ENCODE data around the gene TBL3.

TBL3 gene

GRCh38 chr16:1975432-1976215 is 3.8 kb downstream of the TBL3 start:
- Histone ChIP-seq H3K79me2 (ENCODE audit: insufficient read depth, low read depth) (peaks cover 20% of the 10 kb centered on the region), H3K27ac (no peak overlapping the region), H3K4me3 (IDR thresholded peaks at IDR 0.05; ENCODE audit: insufficient read depth, low read depth, low read length) (no peak overlapping the region), H3K4me1 (ENCODE audit: low read depth, poor library complexity, severe bottlenecking) (peaks cover 14% of the 10 kb centered on the region), H3K36me3 (ENCODE audit: insufficient read depth) (no peaks in the 10 kb centered on the region; the same call in 1 of the 2 replicates), H3K4me2 (no peak overlapping the region), H2AFZ (ENCODE audit: low read depth) (no peak overlapping the region), H3K9ac (no peak overlapping the region), H4K20me1 (ENCODE audit: insufficient read depth) (no peaks in the 10 kb centered on the region), H3K27me3 (ENCODE audit: insufficient read depth, low read depth) (no peaks in the 10 kb centered on the region)
- no peak for TF ChIP-seq CTCF (conservative IDR thresholded peaks at IDR 0.05; ENCODE audit: low read depth, low read length)

GRCh38 chr16:1976216-1976520 is 4.3 kb downstream of the TBL3 start:
- H3K4me1 ChIP-seq (ENCODE audit: low read depth, poor library complexity, severe bottlenecking): peaks cover 19% of the 10 kb centered on the region
- H3K4me2 ChIP-seq: no peak overlapping the region
- no peak for TF ChIP-seq CTCF (conservative IDR thresholded peaks at IDR 0.05; ENCODE audit: low read depth, low read length)

GRCh38 chr16:1976951-1977874 is 5.4 kb downstream of the TBL3 start:
- no peaks in the 10 kb centered on the region; the same call in 1 of the 2 replicates for H3K36me3 ChIP-seq (ENCODE audit: insufficient read depth)
- no peak for TF ChIP-seq CTCF (conservative IDR thresholded peaks at IDR 0.05; ENCODE audit: low read depth, low read length)

More at GRCh38 chr16:1976216-1976520, 4.3 kb downstream of the TBL3 start:
- no peak overlapping the region for H2AFZ ChIP-seq (ENCODE audit: low read depth)
- H3K9ac ChIP-seq: no peak overlapping the region
- peaks cover 20% of the 10 kb centered on the region for H3K79me2 ChIP-seq (ENCODE audit: insufficient read depth, low read depth)
- no peaks in the 10 kb centered on the region for H3K27me3 ChIP-seq (ENCODE audit: insufficient read depth, low read depth)
- H4K20me1 ChIP-seq (ENCODE audit: insufficient read depth): no peaks in the 10 kb centered on the region
- no peak overlapping the region for H3K4me3 ChIP-seq (IDR thresholded peaks at IDR 0.05; ENCODE audit: insufficient read depth, low read depth, low read length)
- no peaks in the 10 kb centered on the region; the same call in 1 of the 2 replicates for H3K36me3 ChIP-seq (ENCODE audit: insufficient read depth)
- no peak overlapping the region for H3K27ac ChIP-seq

GRCh38 chr16:1977875-1978268 is 6.0 kb downstream of the TBL3 start:
- H3K27ac ChIP-seq: no peak overlapping the region
- no peaks in the 10 kb centered on the region; the same call in 1 of the 2 replicates for H3K36me3 ChIP-seq (ENCODE audit: insufficient read depth)
- H3K4me1 ChIP-seq (ENCODE audit: low read depth, poor library complexity, severe bottlenecking): peaks cover 34% of the 10 kb centered on the region
- no peaks in the 10 kb centered on the region; the same call in 1 of the 2 replicates for H3K27me3 ChIP-seq (ENCODE audit: insufficient read depth, low read depth)
- no peak overlapping the region for H3K4me3 ChIP-seq (IDR thresholded peaks at IDR 0.05; ENCODE audit: insufficient read depth, low read depth, low read length)
- no peak for TF ChIP-seq CTCF (conservative IDR thresholded peaks at IDR 0.05; ENCODE audit: low read depth, low read length)
- H3K79me2 ChIP-seq (ENCODE audit: insufficient read depth, low read depth): peaks cover 10% of the 10 kb centered on the region
- H2AFZ ChIP-seq (ENCODE audit: low read depth): no peak overlapping the region
- H3K9ac ChIP-seq: no peak overlapping the region
- H4K20me1 ChIP-seq (ENCODE audit: insufficient read depth): no peaks in the 10 kb centered on the region
- no peak overlapping the region for H3K4me2 ChIP-seq

More at GRCh38 chr16:1976951-1977874, 5.4 kb downstream of the TBL3 start:
- Histone ChIP-seq H2AFZ (ENCODE audit: low read depth) (no peak overlapping the region), H4K20me1 (ENCODE audit: insufficient read depth) (no peaks in the 10 kb centered on the region), H3K4me1 (ENCODE audit: low read depth, poor library complexity, severe bottlenecking) (peaks cover 30% of the 10 kb centered on the region), H3K27me3 (ENCODE audit: insufficient read depth, low read depth) (no peaks in the 10 kb centered on the region), H3K79me2 (ENCODE audit: insufficient read depth, low read depth) (peaks cover 17% of the 10 kb centered on the region), H3K4me3 (IDR thresholded peaks at IDR 0.05; ENCODE audit: insufficient read depth, low read depth, low read length) (no peak overlapping the region), H3K4me2 (no peak overlapping the region), H3K27ac (no peak overlapping the region), H3K9ac (no peak overlapping the region)

Data from KMS-11 (cell line).